Activated CD4-positive, alpha-beta T cell treated with anti-CD3 and anti-CD28 coated beads for 36 hours (primary cell): ENCODE measurements around the gene TDRD9. TPM values are rescaled to one million over a fixed set of nuclear protein-coding genes. Genes with fewer than 3 reads are reported as not detected.

Source experiments
- ATAC-seq: fragments of 200-7000 bp; cut with Tn5 transposase; one replicate; pipeline ENCODE4 v1.10.0; 2021; ENCODE audit warnings: mild to moderate bottlenecking, moderate library complexity
- CTCF ChIA-PET: fragments of 350-600 bp; sonication (Branson Sonifier 250); formaldehyde crosslinking; loops from one replicate; lab custom pipeline; 2021; ENCODE audit warnings: antibody characterized with exemption; lab: Charles Lee
- POLR2A ChIA-PET: fragments of 350-600 bp; sonication (Branson Sonifier 250); formaldehyde crosslinking; loops from one replicate; lab custom pipeline; 2021; ENCODE audit warnings: antibody characterized with exemption, inconsistent platforms; lab: Charles Lee
- DNase-seq: peaks from one replicate; pipeline ENCODE4 v3.0.0-alpha.2; 2020
- H3K27ac Mint-ChIP-seq: one replicate; pipeline ENCODE4 v1.8.0; 2021; ENCODE audit warnings: mixed read lengths
- H3K27me3 Mint-ChIP-seq: one replicate; pipeline ENCODE4 v1.8.0; 2021; ENCODE audit warnings: mixed read lengths
- H3K36me3 Mint-ChIP-seq: one replicate; pipeline ENCODE4 v1.8.0; 2021; ENCODE audit warnings: low read depth, mixed read lengths
- H3K4me1 Mint-ChIP-seq: one replicate; pipeline ENCODE4 v1.8.0; 2021; ENCODE audit warnings: mixed read lengths
- H3K4me3 Mint-ChIP-seq: one replicate; pipeline ENCODE4 v1.8.0; 2021; ENCODE audit warnings: mild to moderate bottlenecking, moderate library complexity, mixed read lengths
- H3K9me3 Mint-ChIP-seq: one replicate; pipeline ENCODE4 v1.8.0; 2021; ENCODE audit warnings: low read depth, mixed read lengths
- intact Hi-C, 2 experiments: fragments of 100-400 bp; cut with DNase I in 1 of 2; cut with micrococcal nuclease in 1 of 2; formaldehyde crosslinking; loops; one replicate each; pipeline versions ENCODE4 v1.14.2 to v1.15.1; 2022 to 2024; cut with DNase I, micrococcal nuclease
- total RNA-seq, 2 experiments: library from RNA; stranded (reverse); gene quantifications; one replicate each; pipeline ENCODE4 v1.2.3, GENCODE V29; 2021

Gene TDRD9
- total RNA-seq, 2 experiments from 2014 or later, result 0.42 to 0.62 TPM

- intact Hi-C loops, result no loop called here
- POLR2A ChIA-PET, result no interaction called here
- DNase-seq, result no peak
- Mint-ChIP-seq H3K36me3 (no peaks in the 10 kb centered on the region), H3K9me3 (no peaks in the 10 kb centered on the region), H3K27ac (no peak overlapping the region), H3K4me3 (no peak overlapping the region), H3K4me1 (no peaks in the 10 kb centered on the region), H3K27me3 (peaks cover 20% of the 10 kb centered on the region)
- ATAC-seq, result no peak
- CTCF ChIA-PET, result interaction anchor here (0.8 to 1.4 kb wide), 2 partner anchors 19 to 41 kb away, joined by 3 to 4 read pairs; no protein-coding TSS in a partner anchor
These were observed 108.0 kb downstream of the TDRD9 start for GRCh38 chr14:104036212-104036611.

GRCh38 chr14:104037074-104037473, 108.8 kb downstream of the TDRD9 start:
- DNase-seq, result no peak
- ChIA-PET CTCF (interaction anchor here (1.0 kb wide), 1 partner anchor 41 kb away, joined by 3 read pairs; no protein-coding TSS in a partner anchor), POLR2A (no interaction called here)
- Mint-ChIP-seq H3K36me3 (no peaks in the 10 kb centered on the region), H3K9me3 (no peaks in the 10 kb centered on the region), H3K4me3 (no peak overlapping the region), H3K27ac (no peak overlapping the region), H3K4me1 (no peaks in the 10 kb centered on the region), H3K27me3 (peaks cover 20% of the 10 kb centered on the region)
- intact Hi-C loops, result no loop called here
- ATAC-seq, result no peak

GRCh38 chr14:104037903-104038302, 109.6 kb downstream of the TDRD9 start:
- Mint-ChIP-seq H3K9me3 (no peaks in the 10 kb centered on the region), H3K4me1 (no peaks in the 10 kb centered on the region), H3K4me3 (no peak overlapping the region), H3K36me3 (no peaks in the 10 kb centered on the region), H3K27me3 (peaks cover 15% of the 10 kb centered on the region), H3K27ac (no peak overlapping the region)
- ChIA-PET CTCF (interaction anchor here (1.0 kb wide), 1 partner anchor 40 kb away, joined by 3 read pairs; no protein-coding TSS in a partner anchor), POLR2A (no interaction called here)
- intact Hi-C loops, result no loop called here
- DNase-seq (no peak), ATAC-seq (no peak)

GRCh38 chr14:104039214-104039613, 111.0 kb downstream of the TDRD9 start:
- ATAC-seq (no peak), DNase-seq (no peak)
- Mint-ChIP-seq H3K4me1 (no peaks in the 10 kb centered on the region), H3K36me3 (no peaks in the 10 kb centered on the region), H3K9me3 (no peaks in the 10 kb centered on the region), H3K4me3 (no peak overlapping the region), H3K27me3 (peaks cover 13% of the 10 kb centered on the region), H3K27ac (no peak overlapping the region)
- intact Hi-C loops, result no loop called here
- POLR2A ChIA-PET, result no interaction called here
- CTCF ChIA-PET, result no interaction called here

- Mint-ChIP-seq H3K27me3 (peaks cover 14% of the 10 kb centered on the region), H3K4me1 (no peaks in the 10 kb centered on the region), H3K4me3 (no peak overlapping the region), H3K27ac (no peak overlapping the region), H3K9me3 (no peaks in the 10 kb centered on the region), H3K36me3 (no peaks in the 10 kb centered on the region)
- intact Hi-C loops, result no loop called here
- ChIA-PET POLR2A (no interaction called here), CTCF (no interaction called here)
- DNase-seq (no peak), ATAC-seq (no peak)
These were observed 112.3 kb downstream of the TDRD9 start for GRCh38 chr14:104040539-104040938.

- POLR2A ChIA-PET, result no interaction called here
These were observed 113.3 kb downstream of the TDRD9 start for GRCh38 chr14:104041430-104042104.

GRCh38 chr14:104044016-104044415, 115.8 kb downstream of the TDRD9 start:
- intact Hi-C loops, result no loop called here
- Mint-ChIP-seq H3K27me3 (peaks cover 13% of the 10 kb centered on the region), H3K27ac (no peak overlapping the region), H3K9me3 (no peaks in the 10 kb centered on the region), H3K4me3 (no peak overlapping the region), H3K36me3 (no peaks in the 10 kb centered on the region), H3K4me1 (no peaks in the 10 kb centered on the region)
- ATAC-seq (no peak), DNase-seq (no peak)
- POLR2A ChIA-PET, result no interaction called here
- CTCF ChIA-PET, result no interaction called here

More at GRCh38 chr14:104041430-104042104, 113.3 kb downstream of the TDRD9 start:
- Mint-ChIP-seq H3K27ac (no peak overlapping the region), H3K4me3 (no peak overlapping the region), H3K4me1 (no peaks in the 10 kb centered on the region), H3K36me3 (no peaks in the 10 kb centered on the region), H3K9me3 (no peaks in the 10 kb centered on the region), H3K27me3 (peaks cover 16% of the 10 kb centered on the region)
- no peak for ATAC-seq
- intact Hi-C loops, result no loop called here
- CTCF ChIA-PET, result no interaction called here
- no peak for DNase-seq

- ChIA-PET CTCF (interaction anchor here (0.6 to 1.1 kb wide), 3 partner anchors 30 to 103 kb away, joined by 3 to 4 read pairs (median 3); no protein-coding TSS in a partner anchor), POLR2A (no interaction called here)
- DNase-seq (no peak), ATAC-seq (no peak)
- intact Hi-C loops, result no loop called here
- H3K4me1 Mint-ChIP-seq, result no peaks in the 10 kb centered on the region
- no peak overlapping the region for H3K27ac Mint-ChIP-seq
- H3K36me3 Mint-ChIP-seq, result no peaks in the 10 kb centered on the region
- peaks cover 7% of the 10 kb centered on the region for H3K27me3 Mint-ChIP-seq
- no peak overlapping the region for H3K4me3 Mint-ChIP-seq
- no peaks in the 10 kb centered on the region for H3K9me3 Mint-ChIP-seq
These were observed 119.5 kb downstream of the TDRD9 start for GRCh38 chr14:104047761-104048160.

GRCh38 chr14:104048758-104049507, 120.7 kb downstream of the TDRD9 start:
- Mint-ChIP-seq H3K27me3 (peaks cover 7% of the 10 kb centered on the region), H3K36me3 (no peaks in the 10 kb centered on the region), H3K4me3 (no peak overlapping the region), H3K4me1 (no peaks in the 10 kb centered on the region), H3K27ac (no peak overlapping the region), H3K9me3 (no peaks in the 10 kb centered on the region)
- ChIA-PET CTCF (interaction anchor here (0.8 to 1.1 kb wide), 2 partner anchors 29 to 45 kb away, joined by 3 to 4 read pairs; no protein-coding TSS in a partner anchor), POLR2A (no interaction called here)
- no peak for DNase-seq
- intact Hi-C loops, result no loop called here
- no peak for ATAC-seq

GRCh38 chr14:104049576-104050240, 121.5 kb downstream of the TDRD9 start:
- no peaks in the 10 kb centered on the region for H3K36me3 Mint-ChIP-seq
- H3K9me3 Mint-ChIP-seq, result no peaks in the 10 kb centered on the region
- no peak for DNase-seq
- H3K27ac Mint-ChIP-seq, result no peak overlapping the region
- POLR2A ChIA-PET, result no interaction called here
- no peaks in the 10 kb centered on the region for H3K4me1 Mint-ChIP-seq
- intact Hi-C loops, result no loop called here
- ATAC-seq, result no peak
- no peak overlapping the region for H3K4me3 Mint-ChIP-seq
- H3K27me3 Mint-ChIP-seq, result peaks cover 13% of the 10 kb centered on the region
- CTCF ChIA-PET, result interaction anchor here (1.3 kb wide), 1 partner anchor 28 kb away, joined by 3 read pairs; no protein-coding TSS in a partner anchor

GRCh38 chr14:104051092-104051813, 123.0 kb downstream of the TDRD9 start:
- CTCF ChIA-PET, result interaction anchor here (0.6 to 1.7 kb wide), 3 partner anchors 26 to 79 kb away, joined by 3 to 6 read pairs (median 3); no protein-coding TSS in a partner anchor
- Mint-ChIP-seq H3K27ac (no peak overlapping the region), H3K9me3 (no peaks in the 10 kb centered on the region), H3K4me3 (no peak overlapping the region), H3K27me3 (peaks cover 15% of the 10 kb centered on the region), H3K4me1 (no peaks in the 10 kb centered on the region), H3K36me3 (no peaks in the 10 kb centered on the region)
- POLR2A ChIA-PET, result no interaction called here
- intact Hi-C loops, result no loop called here
- ATAC-seq, result no peak
- no peak for DNase-seq
